ENCODE measurements around the gene KCNIP3.

KCNIP3 gene

GRCh38 chr2:95261602-95262001, 35.5 kb upstream of the KCNIP3 start:
- TF ChIP-seq SNAI2 (CRISPR knock-in tag; IDR thresholded peaks at IDR 0.05) (no peak), RARB (CRISPR knock-in tag; IDR thresholded peaks at IDR 0.05) (no peak), CREB5 (CRISPR knock-in tag; IDR thresholded peaks at IDR 0.05; ENCODE audit: low read depth) (no peak), OSR1 (CRISPR knock-in tag; IDR thresholded peaks at IDR 0.05) (no peak), TOX (CRISPR knock-in tag; IDR thresholded peaks at IDR 0.05; ENCODE audit: borderline replicate concordance) (no peak), ZFP3 (CRISPR knock-in tag; IDR thresholded peaks at IDR 0.05) (no peak), ZC3H10 (CRISPR knock-in tag; IDR thresholded peaks at IDR 0.05) (no peak), ISL1 (CRISPR knock-in tag; IDR thresholded peaks at IDR 0.05) (no peak), TCF4 (CRISPR knock-in tag; IDR thresholded peaks at IDR 0.05; ENCODE audit: borderline replicate concordance) (no peak), ZFP30 (CRISPR knock-in tag; IDR thresholded peaks at IDR 0.05) (no peak), ZNF8 (CRISPR knock-in tag; IDR thresholded peaks at IDR 0.05) (no peak), PPARA (CRISPR knock-in tag; IDR thresholded peaks at IDR 0.05; ENCODE audit: borderline replicate concordance) (no peak), ARNTL (CRISPR knock-in tag; IDR thresholded peaks at IDR 0.05; ENCODE audit: borderline replicate concordance, low read depth) (no peak), ZNF70 (CRISPR knock-in tag; IDR thresholded peaks at IDR 0.05) (no peak)
- no peak for ATAC-seq

GRCh38 chr2:95262896-95263542, 34.1 kb upstream of the KCNIP3 start:
- no peak for TF ChIP-seq ESRRG (CRISPR knock-in tag; IDR thresholded peaks at IDR 0.05)
- TF ChIP-seq PPARA (CRISPR knock-in tag; IDR thresholded peaks at IDR 0.05; ENCODE audit: borderline replicate concordance): no peak
- no peak for TF ChIP-seq CSDC2 (CRISPR knock-in tag; IDR thresholded peaks at IDR 0.05)
- no peak for TF ChIP-seq RARB (CRISPR knock-in tag; IDR thresholded peaks at IDR 0.05)
- TF ChIP-seq CSRNP3 (CRISPR knock-in tag; IDR thresholded peaks at IDR 0.05): no peak
- TF ChIP-seq POU6F1 (CRISPR knock-in tag; IDR thresholded peaks at IDR 0.05; ENCODE audit: borderline replicate concordance, low read depth): no peak
- TF ChIP-seq GLIS3 (CRISPR knock-in tag; IDR thresholded peaks at IDR 0.05): no peak
- no peak for TF ChIP-seq ZFP3 (CRISPR knock-in tag; IDR thresholded peaks at IDR 0.05)
- no peak for TF ChIP-seq ZFP30 (CRISPR knock-in tag; IDR thresholded peaks at IDR 0.05)
- no peak for TF ChIP-seq BACH2 (CRISPR knock-in tag; IDR thresholded peaks at IDR 0.05; ENCODE audit: borderline replicate concordance)
- no peak for ATAC-seq

- TF ChIP-seq CSDC2 (CRISPR knock-in tag; IDR thresholded peaks at IDR 0.05) (no peak), CREB5 (CRISPR knock-in tag; IDR thresholded peaks at IDR 0.05; ENCODE audit: low read depth) (no peak), OSR1 (CRISPR knock-in tag; IDR thresholded peaks at IDR 0.05) (no peak), ZNF8 (CRISPR knock-in tag; IDR thresholded peaks at IDR 0.05) (no peak), GLIS3 (CRISPR knock-in tag; IDR thresholded peaks at IDR 0.05) (no peak), PATZ1 (CRISPR knock-in tag; IDR thresholded peaks at IDR 0.05; ENCODE audit: borderline replicate concordance) (no peak), ZFP3 (CRISPR knock-in tag; IDR thresholded peaks at IDR 0.05) (no peak), ZFP30 (CRISPR knock-in tag; IDR thresholded peaks at IDR 0.05) (no peak), PPARA (CRISPR knock-in tag; IDR thresholded peaks at IDR 0.05; ENCODE audit: borderline replicate concordance) (no peak), TCF4 (CRISPR knock-in tag; IDR thresholded peaks at IDR 0.05; ENCODE audit: borderline replicate concordance) (no peak), RARB (CRISPR knock-in tag; IDR thresholded peaks at IDR 0.05) (no peak), ISL1 (CRISPR knock-in tag; IDR thresholded peaks at IDR 0.05) (no peak), ESRRG (CRISPR knock-in tag; IDR thresholded peaks at IDR 0.05) (no peak)
- ATAC-seq: 0 out of 3 replicates have a peak, but pooled peaks have one; percentile 33
Observed at GRCh38 chr2:95264624-95265023, 32.5 kb upstream of the KCNIP3 start.
